Ishikawa (cell line): ENCODE data around the gene CXorf49.
"Not testable (repeated sequence)": the region's sequence is repeated elsewhere in the genome, so short reads cannot be mapped to it uniquely, and the experiment has no call there.

Experiments used
- CEBPB ChIP-seq: IDR thresholded peaks from 2 replicates; pipeline ENCODE4 v1.6.1; 2012
- CREB1 ChIP-seq: IDR thresholded peaks from 2 replicates; pipeline ENCODE4 v1.6.1; 2012; ENCODE audit warnings: low read depth
- EGR1 ChIP-seq: IDR thresholded peaks from 2 replicates; pipeline ENCODE4 v1.6.1; 2012
- EP300 ChIP-seq: IDR thresholded peaks from 2 replicates; pipeline ENCODE4 v1.6.1; 2012; ENCODE audit warnings: borderline replicate concordance
- FOXM1 ChIP-seq: IDR thresholded peaks from 2 replicates; pipeline ENCODE4 v1.6.1; 2012; ENCODE audit warnings: low read depth, borderline replicate concordance
- NFIC ChIP-seq: IDR thresholded peaks from 2 replicates; pipeline ENCODE4 v1.6.1; 2012
- RAD21 ChIP-seq: IDR thresholded peaks from 2 replicates; pipeline ENCODE4 v1.6.1; 2012; ENCODE audit warnings: low read depth
- TAF1 ChIP-seq: IDR thresholded peaks from 2 replicates; pipeline ENCODE4 v1.6.1; 2012; ENCODE audit warnings: low read depth, mild to moderate bottlenecking
- TCF12 ChIP-seq: IDR thresholded peaks from 2 replicates; pipeline ENCODE4 v1.6.1; 2012; ENCODE audit warnings: low read depth
- TEAD4 ChIP-seq: IDR thresholded peaks from 2 replicates; pipeline ENCODE4 v1.6.1; 2012
- USF1 ChIP-seq: IDR thresholded peaks from 2 replicates; pipeline ENCODE4 v1.6.1; 2012
- YY1 ChIP-seq: IDR thresholded peaks from 2 replicates; pipeline ENCODE4 v1.6.1; 2012; ENCODE audit warnings: low read depth
- ZBTB7A ChIP-seq: IDR thresholded peaks from 2 replicates; pipeline ENCODE4 v1.6.1; 2012; ENCODE audit warnings: low read depth
- TF ChIP-seq, protein P1 (sequence below): IDR thresholded peaks from 2 replicates; pipeline ENCODE4 v1.6.1; 2012
- TF ChIP-seq, protein P2 (sequence below): IDR thresholded peaks from 2 replicates; pipeline ENCODE4 v1.6.1; 2012; ENCODE audit warnings: low read depth, mild to moderate bottlenecking

Gene CXorf49

DNA sequence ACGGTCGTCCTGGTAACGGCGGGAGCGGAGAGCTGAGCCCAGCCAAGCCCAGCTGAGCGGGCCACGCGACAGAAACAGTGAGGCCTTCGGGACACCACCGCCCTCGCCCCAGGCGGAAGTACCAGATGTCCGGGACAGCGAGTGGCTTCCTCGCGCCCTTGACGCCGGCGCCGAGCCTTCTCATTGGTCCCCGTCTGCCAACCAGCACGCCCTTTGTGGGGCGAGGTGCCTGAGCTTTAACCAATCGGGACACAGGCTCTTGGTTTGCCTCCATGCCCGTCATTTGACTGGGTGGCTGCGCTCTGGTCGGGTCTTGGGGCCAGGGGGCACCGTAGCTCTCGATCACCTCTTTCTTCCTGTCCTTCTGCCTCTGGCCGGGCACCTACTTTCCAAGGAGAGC lies at the start of gene CXorf49:
Gene CXorf49, minus strand, starts transcription at position 101 of the 400 bp plus-strand sequence. CDS start 134 bp downstream, outside the sequence.
- not testable (repeated sequence) for TF ChIP-seq TEAD4, USF1, FOXM1

DNA sequence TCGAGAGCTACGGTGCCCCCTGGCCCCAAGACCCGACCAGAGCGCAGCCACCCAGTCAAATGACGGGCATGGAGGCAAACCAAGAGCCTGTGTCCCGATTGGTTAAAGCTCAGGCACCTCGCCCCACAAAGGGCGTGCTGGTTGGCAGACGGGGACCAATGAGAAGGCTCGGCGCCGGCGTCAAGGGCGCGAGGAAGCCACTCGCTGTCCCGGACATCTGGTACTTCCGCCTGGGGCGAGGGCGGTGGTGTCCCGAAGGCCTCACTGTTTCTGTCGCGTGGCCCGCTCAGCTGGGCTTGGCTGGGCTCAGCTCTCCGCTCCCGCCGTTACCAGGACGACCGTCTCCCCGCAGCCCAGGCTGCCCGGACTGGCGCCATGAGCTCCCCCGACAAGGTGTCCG lies 45.0 kb upstream of the CXorf49 start, which contains the start of gene CXorf49B:
Gene CXorf49B, plus strand, starts transcription at position 301 of the 400 bp plus-strand sequence. Its CDS starts 75 bp downstream, at position 376.
- not testable (repeated sequence) for TF ChIP-seq USF1, ZBTB7A, YY1

DNA sequence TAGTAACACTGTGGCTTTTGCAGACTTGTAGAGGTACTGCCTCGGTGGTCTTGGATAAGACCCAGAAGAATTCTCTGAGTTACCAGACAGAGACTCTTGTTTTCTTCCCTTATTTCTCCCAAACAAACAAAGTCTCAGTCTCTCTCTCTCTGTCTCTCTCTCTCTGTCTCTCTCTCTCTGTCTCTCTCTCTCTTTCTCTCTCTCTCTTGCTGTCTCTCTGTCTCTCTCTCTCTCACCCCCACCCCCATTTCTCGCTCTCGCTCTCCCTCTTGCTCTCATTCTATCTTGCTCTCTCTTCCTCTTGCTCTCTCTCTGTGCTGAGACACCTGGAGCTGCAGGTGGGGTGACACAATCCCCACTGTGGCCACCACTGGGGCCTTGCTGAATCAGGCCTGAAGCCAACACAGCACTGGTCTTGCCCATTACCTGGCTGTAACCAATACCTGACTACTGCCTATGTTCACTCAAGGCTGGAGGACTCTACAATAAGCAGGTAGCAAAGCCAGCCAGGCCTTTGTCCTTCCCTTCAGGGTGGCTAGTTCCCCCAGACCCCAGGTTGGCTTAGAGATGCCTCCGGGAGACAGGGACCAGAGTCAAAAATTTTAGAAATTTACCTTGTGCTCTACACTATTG lies 38.4 kb downstream of the CXorf49 start:
- TF ChIP-seq CEBPB = no peak
- TF ChIP-seq, protein P1, sequence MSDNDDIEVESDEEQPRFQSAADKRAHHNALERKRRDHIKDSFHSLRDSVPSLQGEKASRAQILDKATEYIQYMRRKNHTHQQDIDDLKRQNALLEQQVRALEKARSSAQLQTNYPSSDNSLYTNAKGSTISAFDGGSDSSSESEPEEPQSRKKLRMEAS = no peak

- TF ChIP-seq EP300 = no peak
- TF ChIP-seq, protein P2, sequence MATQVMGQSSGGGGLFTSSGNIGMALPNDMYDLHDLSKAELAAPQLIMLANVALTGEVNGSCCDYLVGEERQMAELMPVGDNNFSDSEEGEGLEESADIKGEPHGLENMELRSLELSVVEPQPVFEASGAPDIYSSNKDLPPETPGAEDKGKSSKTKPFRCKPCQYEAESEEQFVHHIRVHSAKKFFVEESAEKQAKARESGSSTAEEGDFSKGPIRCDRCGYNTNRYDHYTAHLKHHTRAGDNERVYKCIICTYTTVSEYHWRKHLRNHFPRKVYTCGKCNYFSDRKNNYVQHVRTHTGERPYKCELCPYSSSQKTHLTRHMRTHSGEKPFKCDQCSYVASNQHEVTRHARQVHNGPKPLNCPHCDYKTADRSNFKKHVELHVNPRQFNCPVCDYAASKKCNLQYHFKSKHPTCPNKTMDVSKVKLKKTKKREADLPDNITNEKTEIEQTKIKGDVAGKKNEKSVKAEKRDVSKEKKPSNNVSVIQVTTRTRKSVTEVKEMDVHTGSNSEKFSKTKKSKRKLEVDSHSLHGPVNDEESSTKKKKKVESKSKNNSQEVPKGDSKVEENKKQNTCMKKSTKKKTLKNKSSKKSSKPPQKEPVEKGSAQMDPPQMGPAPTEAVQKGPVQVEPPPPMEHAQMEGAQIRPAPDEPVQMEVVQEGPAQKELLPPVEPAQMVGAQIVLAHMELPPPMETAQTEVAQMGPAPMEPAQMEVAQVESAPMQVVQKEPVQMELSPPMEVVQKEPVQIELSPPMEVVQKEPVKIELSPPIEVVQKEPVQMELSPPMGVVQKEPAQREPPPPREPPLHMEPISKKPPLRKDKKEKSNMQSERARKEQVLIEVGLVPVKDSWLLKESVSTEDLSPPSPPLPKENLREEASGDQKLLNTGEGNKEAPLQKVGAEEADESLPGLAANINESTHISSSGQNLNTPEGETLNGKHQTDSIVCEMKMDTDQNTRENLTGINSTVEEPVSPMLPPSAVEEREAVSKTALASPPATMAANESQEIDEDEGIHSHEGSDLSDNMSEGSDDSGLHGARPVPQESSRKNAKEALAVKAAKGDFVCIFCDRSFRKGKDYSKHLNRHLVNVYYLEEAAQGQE = no peak
- TF ChIP-seq ZBTB7A = no peak
- TF ChIP-seq NFIC = no peak
- TF ChIP-seq EGR1 = no peak
- no peak for TF ChIP-seq TAF1
- no peak for TF ChIP-seq CEBPB
- no peak for TF ChIP-seq YY1
- no peak for TF ChIP-seq FOXM1
- TF ChIP-seq USF1 = no peak
- TF ChIP-seq TCF12 = no peak
- no peak for TF ChIP-seq RAD21
Observed at GRCh38 chrX:71671938-71672337, 46.1 kb downstream of the CXorf49 start.

GRCh38 chrX:71671043-71671780 lies 46.9 kb downstream of the CXorf49 start:
- TF ChIP-seq EGR1 (no peak), TAF1 (no peak), FOXM1 (no peak), CREB1 (no peak), NFIC (no peak), TEAD4 (no peak), USF1 (no peak), CEBPB (no peak), RAD21 (no peak), TCF12 (no peak), EP300 (no peak), ZBTB7A (no peak)
- TF ChIP-seq, protein P1 = no peak

DNA sequence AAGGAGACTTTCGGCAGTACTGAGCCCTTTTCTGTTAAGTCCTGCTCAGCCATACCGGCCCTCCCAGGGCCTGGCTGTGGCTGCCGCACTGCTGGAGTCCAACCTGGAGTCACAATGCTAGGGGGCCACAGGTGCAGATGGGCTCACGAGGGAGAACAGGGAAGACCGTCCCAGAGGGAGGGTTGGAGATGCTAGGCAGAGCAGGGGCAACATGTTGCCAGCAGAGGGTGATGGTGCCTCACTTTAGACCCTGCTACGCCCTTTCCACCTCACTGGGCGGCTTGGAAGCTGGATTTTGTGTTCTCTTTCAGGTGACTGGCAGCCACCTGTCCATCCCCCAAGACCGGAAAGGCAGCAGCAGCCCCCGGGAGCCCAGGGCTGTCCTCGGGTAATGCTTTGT lies 48.1 kb downstream of the CXorf49 start:
- peak; percentile 67 for TF ChIP-seq RAD21

- no peak for TF ChIP-seq YY1
- no peak for TF ChIP-seq RAD21
- no peak for TF ChIP-seq USF1
- TF ChIP-seq NFIC = no peak
- no peak for TF ChIP-seq CREB1
- no peak for TF ChIP-seq EP300
- TF ChIP-seq CEBPB = no peak
- no peak for TF ChIP-seq TCF12
- no peak for TF ChIP-seq ZBTB7A
- TF ChIP-seq TAF1 = no peak
- no peak for TF ChIP-seq EGR1
- no peak for TF ChIP-seq FOXM1
- TF ChIP-seq, protein P2 = no peak
- TF ChIP-seq, protein P1 = no peak
- no peak for TF ChIP-seq TEAD4
Observed at GRCh38 chrX:71669492-71669891, 48.6 kb downstream of the CXorf49 start.
